Gastrocnemius medialis (tissue), 4 donors: ENCODE data around the gene GSAP.
"Not testable (repeated sequence)": the region's sequence is repeated elsewhere in the genome, so short reads cannot be mapped to it uniquely, and the experiment has no call there.

Source experiments
- CTCF ChIP-seq, 5 experiments: fragments of 450-650 bp in 3 of 5; fragments of 200-600 bp in 2 of 5; sonication (generic) in 2 of 5; IDR thresholded peaks in 4 of 5; conservative IDR thresholded peaks in 1 of 5; 1 replicate in 4 of 5; 2 replicates in 1 of 5; pipeline ENCODE4 v1.5.1; 2016 to 2019; ENCODE audit warnings: antibody characterized with exemption in 5 of 5, mild to moderate bottlenecking in 3 of 5, moderate library complexity in 3 of 5
- POLR2A ChIP-seq, 2 donors: fragments of 450-650 bp; IDR thresholded peaks; one replicate each; pipeline ENCODE4 v1.6.1; 2017; ENCODE audit warnings: antibody characterized with exemption in 2 of 2, mild to moderate bottlenecking in 2 of 2, moderate library complexity in 2 of 2

GRCh38 chr7:77275663-77276062, 140.5 kb downstream of the GSAP start:
- not testable (repeated sequence) for TF ChIP-seq POLR2A (IDR thresholded peaks at IDR 0.05); CTCF (IDR thresholded peaks at IDR 0.05 in 4 of 5, conservative IDR thresholded peaks at IDR 0.05 in 1 of 5)
